ENCODE results near the gene UBE2M.
A peak's percentile ranks its signal among the peaks of the same experiment; 100 is the strongest.

Gene UBE2M

DNA sequence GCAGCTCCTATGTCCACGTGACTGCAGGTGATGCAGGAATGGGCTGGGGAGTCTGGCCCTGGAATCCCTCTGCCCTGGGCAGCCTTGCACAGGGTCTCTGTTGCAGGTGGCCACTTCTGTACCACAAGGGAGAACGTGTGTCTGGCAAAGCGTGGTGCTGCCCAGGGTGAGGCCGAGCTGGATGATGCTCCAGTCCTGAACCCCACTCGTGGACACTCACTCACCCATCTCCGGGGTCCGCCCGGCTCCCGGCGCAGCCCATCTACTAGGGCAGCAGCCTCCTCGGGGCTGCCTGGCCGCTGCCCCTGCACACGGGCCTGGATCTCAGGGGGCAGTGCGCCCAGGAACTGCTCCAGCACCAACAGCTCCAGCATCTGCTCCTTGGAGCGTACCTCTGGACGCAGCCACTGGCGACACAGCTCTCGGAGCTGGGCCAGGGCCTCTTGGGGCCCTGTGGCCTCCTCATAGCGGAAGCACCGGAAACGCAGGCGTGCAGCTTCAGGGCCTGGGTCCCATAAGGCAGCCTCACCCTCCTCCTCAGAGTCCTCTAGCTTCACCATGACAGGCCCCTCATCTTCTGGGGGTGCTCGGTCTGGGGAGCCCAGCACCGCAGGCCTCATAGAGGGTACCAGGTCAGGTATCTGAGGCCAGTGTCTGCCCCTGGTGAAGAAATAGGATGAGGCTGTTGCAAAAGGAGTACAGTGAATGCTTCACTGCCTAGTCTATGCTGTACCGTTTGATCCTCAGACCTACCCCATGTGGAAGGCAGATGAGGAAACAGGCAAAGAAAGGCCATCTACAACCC, 12.6 kb upstream of the UBE2M start:
- DNase-seq: no peak

- no peak for DNase-seq
These were observed 11.7 kb upstream of the UBE2M start for GRCh38 chr19:58569943-58570670.

DNA sequence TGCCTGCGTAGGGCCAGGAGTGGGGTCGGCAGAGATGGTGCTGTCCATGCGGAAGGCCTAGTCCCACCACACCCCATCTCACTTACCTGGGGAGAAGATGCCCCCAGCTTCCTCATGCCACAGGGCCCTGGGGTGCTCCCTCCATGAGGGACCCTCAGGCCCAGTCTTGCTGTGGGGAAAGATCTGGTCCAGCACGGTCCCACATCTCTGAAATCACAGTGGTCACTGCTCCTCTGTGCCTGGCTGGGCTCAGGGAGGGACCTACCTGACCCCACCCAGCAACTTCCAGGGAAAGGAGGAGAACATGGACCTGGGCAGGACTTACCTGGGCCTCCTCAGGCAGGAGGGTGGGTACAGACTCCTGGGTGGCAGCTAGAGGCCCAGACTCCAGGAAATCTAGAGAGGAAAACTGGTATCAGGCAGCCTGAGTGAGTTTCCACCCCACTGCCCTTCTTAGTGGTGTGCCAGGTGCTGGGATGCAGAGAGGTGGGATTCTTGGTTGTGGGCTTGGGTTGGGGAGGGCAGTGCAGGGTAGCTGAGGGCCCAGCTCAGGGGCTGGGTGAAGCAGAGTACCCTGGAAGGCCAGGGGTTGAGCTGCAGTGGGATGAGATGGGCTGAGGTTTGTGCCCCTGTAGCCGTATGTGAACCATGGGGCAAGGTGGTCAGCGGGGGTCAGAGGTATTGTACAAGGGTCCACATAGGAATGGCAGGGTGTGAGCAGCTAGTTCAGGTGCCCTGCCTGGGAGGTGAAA, 11.0 kb upstream of the UBE2M start:
- no peak for DNase-seq

DNA sequence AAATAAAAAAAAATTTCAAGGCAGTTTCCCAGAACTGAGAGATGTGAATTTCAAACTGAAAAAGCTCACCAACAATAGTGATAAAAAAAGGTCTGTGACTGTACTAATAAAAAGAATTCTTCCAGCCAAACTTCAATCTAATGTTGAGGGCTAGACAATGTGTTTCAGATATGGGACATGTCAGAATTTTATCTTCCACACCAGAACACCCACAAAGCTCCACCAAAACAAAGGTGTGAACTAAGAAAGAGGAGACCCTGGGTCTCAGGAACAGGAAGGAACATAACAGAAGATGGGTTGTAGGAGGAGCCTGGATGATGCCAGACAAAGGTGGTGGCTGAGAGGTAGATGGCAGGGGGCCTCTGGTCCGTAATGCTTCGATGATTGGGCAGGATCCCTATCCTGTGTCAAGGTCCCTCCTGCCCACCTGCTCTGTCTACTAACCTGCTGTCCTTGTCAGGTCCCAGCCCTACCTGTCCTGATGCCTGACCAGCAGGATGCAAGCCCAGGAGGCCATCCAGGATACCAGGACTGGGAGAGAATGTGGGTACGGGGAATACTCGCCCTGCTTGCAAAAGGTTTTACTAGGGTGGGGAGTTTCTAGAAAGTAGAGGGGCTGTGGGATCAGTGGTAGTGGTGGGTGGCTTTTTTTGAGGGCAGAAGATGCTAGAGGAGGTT, 10.2 kb upstream of the UBE2M start:
- no peak for DNase-seq

DNA sequence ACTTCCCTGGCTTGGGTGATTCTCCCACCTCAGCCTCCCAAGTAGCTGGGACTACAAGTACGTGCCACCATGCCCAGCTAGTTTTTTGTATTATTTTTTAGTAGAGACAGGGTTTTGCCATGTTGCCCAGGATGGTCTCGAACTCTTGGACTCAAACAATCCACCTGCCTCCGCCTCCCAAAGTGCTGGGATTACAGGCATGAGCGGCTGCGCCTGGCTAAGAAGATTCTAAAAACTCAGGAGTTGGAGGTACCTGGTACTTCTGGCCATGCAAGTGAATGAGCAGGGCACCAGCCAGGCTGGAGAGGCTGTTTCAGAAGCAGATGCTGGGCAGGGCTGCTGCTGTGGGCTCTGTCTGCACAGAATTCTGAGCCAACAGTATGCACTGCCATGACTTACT, 8.6 kb upstream of the UBE2M start:
- no peak for DNase-seq

GRCh38 chr19:58563823-58564222, 5.4 kb upstream of the UBE2M start:
- no peak for DNase-seq

- no peak for DNase-seq
These were observed 4.7 kb upstream of the UBE2M start for GRCh38 chr19:58563034-58563573.

DNA sequence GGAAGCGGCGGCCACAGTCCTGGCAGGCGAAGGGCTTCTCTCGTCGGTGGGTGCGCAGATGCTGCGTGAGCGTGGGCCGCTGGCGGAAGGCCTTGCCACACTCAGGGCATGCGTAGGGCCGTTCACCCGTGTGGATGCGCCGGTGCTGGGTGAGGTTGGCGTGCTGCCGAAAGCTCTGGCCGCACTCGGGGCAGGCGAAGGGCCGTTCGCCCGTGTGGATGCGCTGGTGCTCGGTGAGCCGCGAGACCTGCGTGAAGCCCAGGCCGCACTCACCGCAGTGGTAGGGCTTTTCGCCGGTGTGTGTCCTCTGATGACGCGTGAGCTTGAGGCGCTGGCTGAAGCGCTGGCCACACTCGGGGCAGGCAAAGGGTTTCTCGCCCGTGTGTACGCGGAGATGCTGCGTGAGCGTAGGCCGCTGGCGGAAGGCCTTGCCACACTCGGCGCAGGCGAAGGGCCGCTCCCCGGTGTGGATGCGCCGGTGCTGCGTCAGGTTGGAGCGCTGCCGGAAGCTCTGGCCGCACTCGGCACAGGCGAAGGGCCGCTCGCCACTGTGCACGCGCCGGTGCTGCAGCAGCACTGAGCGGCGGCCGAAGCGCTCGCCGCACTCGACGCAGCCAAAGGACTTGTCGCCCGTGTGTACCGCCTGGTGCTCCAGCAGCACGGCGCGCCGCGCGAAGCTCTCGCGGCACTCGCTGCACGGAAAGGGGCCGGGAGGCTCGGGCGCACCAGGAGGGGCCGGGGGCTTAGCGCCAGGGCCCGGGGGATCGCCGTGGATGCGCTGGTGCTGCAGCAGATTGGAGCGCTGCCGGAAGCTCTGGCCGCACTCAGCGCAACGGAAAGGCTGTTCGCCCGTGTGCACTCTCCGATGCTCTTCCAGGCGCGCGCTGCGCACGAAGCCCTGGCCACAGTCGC, 4.0 kb upstream of the UBE2M start:
- DNase-seq: no peak

DNA sequence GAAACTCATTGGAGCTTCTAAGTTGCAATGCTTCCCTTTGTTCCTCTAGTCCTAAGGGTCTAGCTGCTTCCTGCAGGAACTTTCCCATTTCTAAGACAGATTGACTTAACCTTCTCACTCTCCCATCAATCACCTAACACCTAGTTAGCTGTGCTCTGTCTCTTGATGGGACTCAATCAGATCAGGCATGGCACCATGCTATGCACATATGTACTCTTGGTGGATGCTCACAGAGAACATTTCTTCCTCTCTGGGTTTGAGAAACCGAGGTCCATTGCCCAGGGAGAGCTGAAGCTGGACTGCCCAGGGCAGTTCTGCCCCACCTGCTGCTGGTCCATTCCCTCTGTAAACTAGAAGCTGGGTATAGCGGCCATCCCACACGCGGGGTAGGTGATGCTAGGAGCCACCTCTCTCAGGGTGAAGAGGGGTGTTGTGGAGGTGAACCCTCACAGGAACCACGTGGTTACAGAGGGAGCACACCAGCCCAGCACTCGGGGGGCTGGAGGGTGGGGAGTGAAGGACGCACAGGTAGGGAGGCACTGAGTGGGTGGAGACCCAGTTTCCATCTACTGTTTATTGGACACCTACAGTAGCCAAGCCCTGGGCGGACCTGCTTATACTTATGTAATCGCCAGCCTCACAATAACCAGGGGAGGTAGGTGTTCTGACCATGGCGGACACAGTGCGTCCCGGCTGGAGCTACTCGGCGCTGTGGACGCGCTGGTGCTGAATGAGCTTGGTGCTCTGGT, 3.1 kb upstream of the UBE2M start:
- no peak for DNase-seq

DNA sequence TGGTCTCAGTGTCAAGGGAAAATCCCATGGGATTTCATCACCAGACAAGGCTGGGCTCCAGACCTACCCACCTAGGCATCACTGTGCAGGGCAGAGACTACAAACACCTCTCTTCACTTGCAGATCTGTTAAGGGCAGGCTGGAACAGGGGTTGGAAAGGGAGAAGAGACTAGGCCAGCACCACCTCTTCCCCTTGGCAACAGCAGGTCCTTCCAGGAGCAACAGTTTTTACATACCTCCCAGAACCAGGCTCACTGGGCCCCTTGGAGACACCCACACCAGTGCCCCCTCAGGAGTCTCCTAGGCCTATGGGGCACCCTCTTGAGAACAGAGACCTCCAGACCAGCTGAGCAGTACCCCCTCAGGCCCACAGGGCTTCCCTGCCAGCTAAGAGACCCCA, 2.5 kb upstream of the UBE2M start:
- no peak for DNase-seq

DNA sequence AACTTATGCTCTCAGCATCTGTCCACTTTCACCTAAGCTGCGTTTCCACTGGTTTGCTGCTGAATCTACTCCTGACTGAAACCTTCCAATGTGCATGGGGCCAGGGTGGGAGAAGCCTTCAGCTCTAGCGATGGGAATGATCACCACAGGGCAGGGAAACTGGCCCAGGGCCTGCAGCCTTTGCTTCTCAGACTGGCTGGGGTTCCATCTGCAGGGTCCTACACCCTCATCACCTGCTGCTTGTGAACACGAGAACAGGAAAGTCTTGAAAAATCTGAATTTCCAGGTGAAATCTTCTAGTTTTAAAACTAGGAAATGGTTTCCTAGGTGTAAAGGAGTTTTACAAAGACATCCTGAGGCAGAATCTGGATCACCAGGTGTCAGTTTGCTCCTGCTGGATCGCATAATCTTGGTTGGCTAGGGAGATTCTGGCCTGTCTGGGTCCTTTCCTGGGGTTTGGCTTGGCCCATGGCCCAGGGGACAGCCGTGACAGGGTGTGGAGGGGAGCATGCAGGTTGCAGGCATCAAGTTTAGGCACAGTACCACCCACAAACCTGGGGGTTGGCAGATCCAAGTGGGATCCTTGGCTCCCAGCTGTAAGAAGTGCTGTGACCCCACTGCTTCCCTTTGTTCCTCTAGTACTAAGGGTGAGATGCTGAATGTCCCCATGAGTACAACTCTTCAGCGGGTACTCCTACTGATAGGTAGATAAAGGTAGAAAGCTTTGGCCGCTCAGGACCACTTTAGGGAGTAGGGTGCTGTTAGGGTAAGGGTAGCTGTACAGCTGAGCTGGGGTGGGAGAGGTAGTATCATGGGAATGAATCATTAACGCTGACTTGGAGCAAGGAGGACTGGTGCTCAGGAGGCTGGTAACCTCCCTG, 1.8 kb upstream of the UBE2M start:
- DNase-seq: no peak

DNA sequence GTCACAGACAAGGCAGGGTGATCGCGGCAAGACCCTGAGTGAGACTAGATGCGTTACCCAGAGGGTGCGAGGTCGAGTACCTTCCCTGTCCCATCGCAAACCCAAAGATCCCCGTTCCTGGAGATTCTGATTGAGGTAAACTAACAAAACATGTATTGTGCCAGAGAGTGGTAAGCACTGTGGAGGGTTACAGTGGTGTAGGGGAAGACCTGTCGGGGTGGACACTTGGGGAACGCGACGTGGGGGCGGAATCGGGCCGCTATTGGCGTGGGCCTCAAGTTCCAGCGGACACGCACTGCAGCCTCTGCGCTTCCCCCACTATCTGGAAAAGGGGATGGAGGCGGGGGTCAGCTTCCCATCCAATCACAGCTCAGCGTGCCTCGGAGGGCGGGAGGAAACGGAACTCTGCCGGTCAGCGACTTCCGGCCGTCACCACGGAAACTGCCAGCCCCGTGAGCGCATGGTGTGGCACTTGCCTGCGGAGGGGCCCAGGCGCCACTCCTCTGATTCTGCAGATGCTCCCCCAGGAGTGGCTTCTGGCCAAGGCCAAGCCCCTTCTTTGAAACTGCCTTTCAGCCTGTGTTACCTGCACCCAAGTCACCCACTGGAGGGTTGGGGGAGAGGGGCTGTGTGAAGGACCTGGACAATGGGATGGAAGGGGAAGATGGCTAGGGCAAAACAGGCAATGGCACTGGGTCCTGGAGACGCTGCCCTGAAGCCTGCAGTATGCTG, 1.0 kb upstream of the UBE2M start:
- DNase-seq: no peak

DNA sequence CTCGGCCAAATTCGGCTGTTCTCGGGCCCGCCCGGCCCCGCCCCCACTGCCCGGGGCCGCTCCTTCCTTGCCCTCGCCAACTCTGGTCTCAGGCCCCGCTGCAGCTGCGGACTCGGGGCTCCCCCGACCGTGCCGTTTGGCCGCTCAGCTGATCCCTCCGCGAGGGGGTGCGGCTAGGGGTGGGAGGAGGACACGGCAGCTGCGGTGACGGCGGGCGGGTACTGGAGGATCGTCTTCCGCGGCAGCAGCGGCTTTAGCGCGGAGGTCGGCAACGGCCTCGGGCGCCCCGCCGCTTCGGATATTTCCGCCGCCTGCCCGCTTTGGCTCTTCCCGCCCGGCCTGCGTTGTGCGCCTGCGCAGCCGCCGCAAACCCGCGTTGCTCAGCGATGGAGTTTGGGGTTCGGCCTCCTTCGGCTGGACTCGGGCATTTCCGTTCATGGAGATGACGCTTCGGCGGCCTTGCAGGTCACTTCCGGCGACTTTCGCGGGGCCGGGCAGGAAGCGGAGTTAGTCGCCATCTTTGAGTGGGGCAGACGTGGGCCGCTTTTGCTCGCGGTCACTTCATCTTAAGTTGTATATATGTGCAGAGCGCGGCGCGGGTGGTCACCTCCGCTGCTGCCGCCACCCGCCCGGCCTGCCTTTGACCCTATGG, 338 bp upstream of the UBE2M start:
- DNase-seq: peak; percentile 99

DNA sequence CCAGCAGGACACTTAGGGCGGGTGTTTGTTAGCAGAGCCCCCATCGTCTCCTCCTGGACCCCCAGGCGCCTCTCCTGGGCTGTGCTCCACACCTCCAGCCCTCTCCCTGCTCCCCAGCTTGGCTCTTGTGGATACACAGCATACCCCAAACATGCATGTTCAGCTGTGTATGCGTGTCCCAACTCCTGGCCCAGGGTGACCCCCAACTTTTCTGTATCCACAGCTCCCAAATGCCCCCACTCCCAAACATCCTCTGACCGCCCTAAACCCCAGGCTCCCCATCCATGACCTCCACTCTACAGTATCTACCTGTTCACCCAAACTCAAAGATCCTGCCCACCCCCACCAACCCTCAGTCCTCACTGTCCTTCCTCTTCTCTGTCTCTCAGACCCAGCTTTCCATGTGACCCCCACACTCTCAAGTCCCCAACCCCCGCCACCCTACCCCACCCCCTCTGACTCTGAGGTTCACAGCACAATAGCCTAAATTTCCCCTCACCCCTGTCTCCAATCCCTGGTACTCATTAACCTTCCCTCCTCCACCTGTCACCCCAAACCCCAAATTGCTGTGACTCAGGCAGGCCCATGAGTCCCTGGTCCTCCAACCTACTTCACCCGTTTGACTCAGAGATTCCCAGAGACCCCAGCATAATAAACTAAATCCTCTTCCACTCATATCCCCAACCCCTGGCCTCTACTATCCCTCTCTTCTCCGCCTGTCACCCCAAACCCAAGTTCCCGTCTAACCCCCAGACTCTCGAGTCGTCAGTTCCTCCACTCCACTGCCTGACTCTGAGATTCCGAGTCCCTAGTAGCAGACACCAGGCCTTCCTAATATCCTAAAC, 968 bp downstream of the UBE2M start:
- no peak for DNase-seq

GRCh38 chr19:58556622-58557220, 1.7 kb downstream of the UBE2M start:
- DNase-seq: no peak

- no peak for DNase-seq
These were observed 2.3 kb downstream of the UBE2M start for GRCh38 chr19:58555920-58556621.
